ENCODE data around the gene CDH12.

Gene CDH12

GRCh38 chr5:22593592-22593991, 259.6 kb downstream of the CDH12 start:
- Histone ChIP-seq H3K9me3 (ENCODE audit: control insufficient read depth, insufficient read depth, low read length) (no peaks in the 10 kb centered on the region), H3K27ac (ENCODE audit: low read length) (no peak overlapping the region), H3K36me3 (ENCODE audit: control insufficient read depth, insufficient read depth, low read length) (no peaks in the 10 kb centered on the region), H3K4me1 (ENCODE audit: control insufficient read depth, insufficient read depth, low read length) (no peaks in the 10 kb centered on the region), H3K27me3 (ENCODE audit: control insufficient read depth, insufficient read depth, low read length) (no peaks in the 10 kb centered on the region), H3K4me3 (ENCODE audit: low read length) (no peak overlapping the region)
- WGBS (ENCODE audit: insufficient coverage, insufficient read length), result no CpG with 5 or more reads among the region's 1 CpG
- no peak for DNase-seq (ENCODE audit: low read depth, low spot score)

GRCh38 chr5:22591461-22591860, 261.7 kb downstream of the CDH12 start:
- no peaks in the 10 kb centered on the region for H3K36me3 ChIP-seq (ENCODE audit: control insufficient read depth, insufficient read depth, low read length)
- no peaks in the 10 kb centered on the region for H3K9me3 ChIP-seq (ENCODE audit: control insufficient read depth, insufficient read depth, low read length)
- H3K27ac ChIP-seq (ENCODE audit: low read length), result no peak overlapping the region
- H3K4me3 ChIP-seq (ENCODE audit: low read length), result no peak overlapping the region
- H3K27me3 ChIP-seq (ENCODE audit: control insufficient read depth, insufficient read depth, low read length), result no peaks in the 10 kb centered on the region
- no peak for DNase-seq (ENCODE audit: low read depth, low spot score)
- H3K4me1 ChIP-seq (ENCODE audit: control insufficient read depth, insufficient read depth, low read length), result no peaks in the 10 kb centered on the region

- no peaks in the 10 kb centered on the region for H3K4me1 ChIP-seq (ENCODE audit: control insufficient read depth, insufficient read depth, low read length)
- no peak overlapping the region for H3K27ac ChIP-seq (ENCODE audit: low read length)
- DNase-seq (ENCODE audit: low read depth, low spot score), result no peak
- WGBS (ENCODE audit: insufficient coverage, insufficient read length), result no CpG with 5 or more reads among the region's 4 CpGs
- H3K4me3 ChIP-seq (ENCODE audit: low read length), result no peak overlapping the region
- no peaks in the 10 kb centered on the region for H3K36me3 ChIP-seq (ENCODE audit: control insufficient read depth, insufficient read depth, low read length)
- no peaks in the 10 kb centered on the region for H3K9me3 ChIP-seq (ENCODE audit: control insufficient read depth, insufficient read depth, low read length)
- H3K27me3 ChIP-seq (ENCODE audit: control insufficient read depth, insufficient read depth, low read length), result no peaks in the 10 kb centered on the region
Observed at GRCh38 chr5:22590677-22591268, 262.4 kb downstream of the CDH12 start.

GRCh38 chr5:22577711-22578110, 275.4 kb downstream of the CDH12 start:
- Histone ChIP-seq H3K4me3 (ENCODE audit: low read length) (no peak overlapping the region), H3K4me1 (ENCODE audit: control insufficient read depth, insufficient read depth, low read length) (no peaks in the 10 kb centered on the region), H3K9me3 (ENCODE audit: control insufficient read depth, insufficient read depth, low read length) (no peaks in the 10 kb centered on the region), H3K27ac (ENCODE audit: low read length) (no peak overlapping the region), H3K27me3 (ENCODE audit: control insufficient read depth, insufficient read depth, low read length) (no peaks in the 10 kb centered on the region), H3K36me3 (ENCODE audit: control insufficient read depth, insufficient read depth, low read length) (no peaks in the 10 kb centered on the region)
- no CpG with 5 or more reads among the region's 1 CpG for WGBS (ENCODE audit: insufficient coverage, insufficient read length)
- no peak for DNase-seq (ENCODE audit: low read depth, low spot score)

GRCh38 chr5:22577006-22577405, 276.1 kb downstream of the CDH12 start:
- H3K36me3 ChIP-seq (ENCODE audit: control insufficient read depth, insufficient read depth, low read length), result no peaks in the 10 kb centered on the region
- no CpG with 5 or more reads among the region's 5 CpGs for WGBS (ENCODE audit: insufficient coverage, insufficient read length)
- H3K27me3 ChIP-seq (ENCODE audit: control insufficient read depth, insufficient read depth, low read length), result no peaks in the 10 kb centered on the region
- no peak for DNase-seq (ENCODE audit: low read depth, low spot score)
- no peak overlapping the region for H3K27ac ChIP-seq (ENCODE audit: low read length)
- H3K4me1 ChIP-seq (ENCODE audit: control insufficient read depth, insufficient read depth, low read length), result no peaks in the 10 kb centered on the region
- no peak overlapping the region for H3K4me3 ChIP-seq (ENCODE audit: low read length)
- no peaks in the 10 kb centered on the region for H3K9me3 ChIP-seq (ENCODE audit: control insufficient read depth, insufficient read depth, low read length)

- no peak overlapping the region for H3K4me3 ChIP-seq (ENCODE audit: low read length)
- H3K9me3 ChIP-seq (ENCODE audit: control insufficient read depth, insufficient read depth, low read length), result no peaks in the 10 kb centered on the region
- no peak overlapping the region for H3K27ac ChIP-seq (ENCODE audit: low read length)
- H3K27me3 ChIP-seq (ENCODE audit: control insufficient read depth, insufficient read depth, low read length), result no peaks in the 10 kb centered on the region
- H3K4me1 ChIP-seq (ENCODE audit: control insufficient read depth, insufficient read depth, low read length), result no peaks in the 10 kb centered on the region
- H3K36me3 ChIP-seq (ENCODE audit: control insufficient read depth, insufficient read depth, low read length), result no peaks in the 10 kb centered on the region
- no peak for DNase-seq (ENCODE audit: low read depth, low spot score)
Observed at GRCh38 chr5:22572941-22573340, 280.2 kb downstream of the CDH12 start.

- DNase-seq (ENCODE audit: low read depth, low spot score), result no peak
- no peaks in the 10 kb centered on the region for H3K27me3 ChIP-seq (ENCODE audit: control insufficient read depth, insufficient read depth, low read length)
- H3K36me3 ChIP-seq (ENCODE audit: control insufficient read depth, insufficient read depth, low read length), result no peaks in the 10 kb centered on the region
- H3K4me3 ChIP-seq (ENCODE audit: low read length), result no peak overlapping the region
- no peak overlapping the region for H3K27ac ChIP-seq (ENCODE audit: low read length)
- H3K4me1 ChIP-seq (ENCODE audit: control insufficient read depth, insufficient read depth, low read length), result no peaks in the 10 kb centered on the region
- H3K9me3 ChIP-seq (ENCODE audit: control insufficient read depth, insufficient read depth, low read length), result no peaks in the 10 kb centered on the region
Observed at GRCh38 chr5:22567983-22568382, 285.2 kb downstream of the CDH12 start.

GRCh38 chr5:22560147-22560546, 293.0 kb downstream of the CDH12 start:
- no peak for DNase-seq (ENCODE audit: low read depth, low spot score)
- no peaks in the 10 kb centered on the region for H3K4me1 ChIP-seq (ENCODE audit: control insufficient read depth, insufficient read depth, low read length)
- no peaks in the 10 kb centered on the region for H3K36me3 ChIP-seq (ENCODE audit: control insufficient read depth, insufficient read depth, low read length)
- no peak overlapping the region for H3K27ac ChIP-seq (ENCODE audit: low read length)
- no peaks in the 10 kb centered on the region for H3K27me3 ChIP-seq (ENCODE audit: control insufficient read depth, insufficient read depth, low read length)
- no peaks in the 10 kb centered on the region for H3K9me3 ChIP-seq (ENCODE audit: control insufficient read depth, insufficient read depth, low read length)
- no CpG with 5 or more reads among the region's 3 CpGs for WGBS (ENCODE audit: insufficient coverage, insufficient read length)
- no peak overlapping the region for H3K4me3 ChIP-seq (ENCODE audit: low read length)

- no peaks in the 10 kb centered on the region for H3K4me1 ChIP-seq (ENCODE audit: control insufficient read depth, insufficient read depth, low read length)
- H3K4me3 ChIP-seq (ENCODE audit: low read length), result no peak overlapping the region
- WGBS (ENCODE audit: insufficient coverage, insufficient read length), result no CpG with 5 or more reads among the region's 6 CpGs
- H3K27ac ChIP-seq (ENCODE audit: low read length), result no peak overlapping the region
- H3K27me3 ChIP-seq (ENCODE audit: control insufficient read depth, insufficient read depth, low read length), result no peaks in the 10 kb centered on the region
- no peaks in the 10 kb centered on the region for H3K9me3 ChIP-seq (ENCODE audit: control insufficient read depth, insufficient read depth, low read length)
- DNase-seq (ENCODE audit: low read depth, low spot score), result no peak
- no peaks in the 10 kb centered on the region for H3K36me3 ChIP-seq (ENCODE audit: control insufficient read depth, insufficient read depth, low read length)
Observed at GRCh38 chr5:22557251-22557650, 295.9 kb downstream of the CDH12 start.

GRCh38 chr5:22554475-22554874, 298.7 kb downstream of the CDH12 start:
- Histone ChIP-seq H3K9me3 (ENCODE audit: control insufficient read depth, insufficient read depth, low read length) (no peaks in the 10 kb centered on the region), H3K27me3 (ENCODE audit: control insufficient read depth, insufficient read depth, low read length) (no peaks in the 10 kb centered on the region), H3K27ac (ENCODE audit: low read length) (no peak overlapping the region), H3K4me1 (ENCODE audit: control insufficient read depth, insufficient read depth, low read length) (no peaks in the 10 kb centered on the region), H3K36me3 (ENCODE audit: control insufficient read depth, insufficient read depth, low read length) (no peaks in the 10 kb centered on the region), H3K4me3 (ENCODE audit: low read length) (no peak overlapping the region)
- no peak for DNase-seq (ENCODE audit: low read depth, low spot score)

- no CpG with 5 or more reads among the region's 4 CpGs for WGBS (ENCODE audit: insufficient coverage, insufficient read length)
- Histone ChIP-seq H3K36me3 (ENCODE audit: control insufficient read depth, insufficient read depth, low read length) (no peaks in the 10 kb centered on the region), H3K9me3 (ENCODE audit: control insufficient read depth, insufficient read depth, low read length) (no peaks in the 10 kb centered on the region), H3K4me3 (ENCODE audit: low read length) (no peak overlapping the region), H3K27me3 (ENCODE audit: control insufficient read depth, insufficient read depth, low read length) (no peaks in the 10 kb centered on the region), H3K27ac (ENCODE audit: low read length) (no peak overlapping the region), H3K4me1 (ENCODE audit: control insufficient read depth, insufficient read depth, low read length) (no peaks in the 10 kb centered on the region)
- DNase-seq (ENCODE audit: low read depth, low spot score), result no peak
Observed at GRCh38 chr5:22549876-22550671, 303.1 kb downstream of the CDH12 start.

Data from iPS DF 6.9 (cell line).